RWPE2 (cell line): ENCODE results near the gene ZBTB7C.

Source experiments
- ATAC-seq: fragments of 200-7000 bp; cut with Tn5 transposase; 3 replicates; pipeline ENCODE4 v1.9.1; 2021; ENCODE audit warnings: low read depth
- DNase-seq: peaks from one replicate; pipeline ENCODE4 v3.0.0-alpha.2; 2020; ENCODE audit warnings: low spot score
- H3K27ac ChIP-seq: fragments of 450-650 bp; 2 replicates; pipeline ENCODE4 v1.5.1; 2017; ENCODE audit warnings: mild to moderate bottlenecking; ENCODE audit not compliant: poor library complexity, severe bottlenecking
- H3K27me3 ChIP-seq: fragments of 250-450 bp; sonication (Bioruptor Pico); 2 replicates; pipeline ENCODE4 v1.5.1; 2021; ENCODE audit warnings: mild to moderate bottlenecking, moderate library complexity; ENCODE audit not compliant: insufficient read depth, poor library complexity, severe bottlenecking
- H3K36me3 ChIP-seq: fragments of 250-450 bp; sonication (Bioruptor Pico); 2 replicates; pipeline ENCODE4 v1.5.1; 2020; ENCODE audit warnings: low read depth, mild to moderate bottlenecking, moderate library complexity
- H3K4me1 ChIP-seq: fragments of 250-450 bp; sonication (Bioruptor Pico); 2 replicates; pipeline ENCODE4 v1.5.1; 2021; ENCODE audit warnings: mild to moderate bottlenecking, moderate library complexity; ENCODE audit not compliant: insufficient read depth, poor library complexity, severe bottlenecking
- H3K4me3 ChIP-seq: fragments of 250-450 bp; sonication (Bioruptor Pico); 2 replicates; pipeline ENCODE4 v1.5.1; 2021; ENCODE audit warnings: mild to moderate bottlenecking, moderate library complexity; ENCODE audit not compliant: severe bottlenecking
- H3K9me3 ChIP-seq: fragments of 250-450 bp; sonication (Bioruptor Pico); 2 replicates; pipeline ENCODE4 v1.5.1; 2021; ENCODE audit warnings: mild to moderate bottlenecking, moderate library complexity; ENCODE audit not compliant: severe bottlenecking
- CTCF ChIP-seq: fragments of 450-650 bp; IDR thresholded peaks from one replicate; pipeline ENCODE4 v1.5.1; 2017; ENCODE audit warnings: mild to moderate bottlenecking, moderate library complexity; ENCODE audit not compliant: poor library complexity, severe bottlenecking

Gene ZBTB7C

DNA sequence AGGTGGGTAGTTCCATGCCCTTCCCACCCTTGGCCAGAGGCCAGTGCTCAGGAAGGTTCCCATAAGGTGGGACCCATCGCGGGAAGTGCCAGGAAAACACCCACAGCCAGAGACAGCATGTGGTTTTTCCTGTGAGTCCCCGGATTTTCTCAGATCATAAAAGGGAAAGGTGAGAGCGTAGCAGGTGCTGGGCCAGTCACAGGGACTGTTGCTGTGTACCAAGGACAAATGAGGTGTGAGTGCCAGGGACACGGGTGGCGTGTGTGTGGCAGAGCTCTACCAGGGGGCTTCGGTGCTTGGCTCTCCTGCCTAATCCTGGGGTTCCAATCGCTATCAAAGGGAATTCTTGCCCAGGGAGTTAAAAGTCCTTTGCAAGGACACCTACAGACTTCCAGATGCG, 319.2 kb downstream of the ZBTB7C start:
- Histone ChIP-seq H3K36me3 (no peaks in the 10 kb centered on the region), H3K27me3 (no peaks in the 10 kb centered on the region), H3K4me3 (no peak overlapping the region), H3K4me1 (no peaks in the 10 kb centered on the region), H3K27ac (no peak overlapping the region), H3K9me3 (no peaks in the 10 kb centered on the region)
- ATAC-seq (no peak), DNase-seq (no peak)
- TF ChIP-seq CTCF = no peak

GRCh38 chr18:48085781-48086487, 323.2 kb downstream of the ZBTB7C start:
- Histone ChIP-seq H3K27me3 (no peaks in the 10 kb centered on the region), H3K27ac (no peak overlapping the region), H3K4me3 (no peak overlapping the region), H3K36me3 (no peaks in the 10 kb centered on the region), H3K4me1 (no peaks in the 10 kb centered on the region), H3K9me3 (no peaks in the 10 kb centered on the region)
- DNase-seq = no peak
- no peak for TF ChIP-seq CTCF
- ATAC-seq = 0 out of 3 replicates have a peak, but pooled peaks have one; percentile 23

DNA sequence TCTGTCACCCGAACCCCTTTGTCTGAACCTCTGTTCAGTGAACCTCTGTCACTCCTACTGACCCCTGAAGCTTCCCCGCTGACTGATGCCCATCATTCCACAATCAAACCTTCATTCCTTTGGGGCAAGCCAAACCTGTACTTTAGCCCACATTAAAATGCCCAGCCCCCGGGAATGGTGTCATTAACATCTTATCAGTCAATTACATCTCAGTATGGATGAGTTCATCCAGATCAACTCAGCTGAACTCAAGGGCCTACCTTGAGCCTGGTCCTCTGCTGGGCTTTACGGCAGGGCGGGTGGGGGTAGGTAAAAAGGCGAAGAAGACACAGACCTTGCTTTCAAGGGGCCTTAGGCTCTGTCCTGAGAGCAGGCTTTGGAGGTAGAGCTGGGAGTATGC, 324.3 kb downstream of the ZBTB7C start:
- no peaks in the 10 kb centered on the region for H3K9me3 ChIP-seq
- no peak overlapping the region for H3K4me3 ChIP-seq
- no peak for ATAC-seq
- no peak for DNase-seq
- no peak overlapping the region for H3K27ac ChIP-seq
- no peak for TF ChIP-seq CTCF
- no peaks in the 10 kb centered on the region for H3K27me3 ChIP-seq
- no peaks in the 10 kb centered on the region for H3K4me1 ChIP-seq
- H3K36me3 ChIP-seq = no peaks in the 10 kb centered on the region

GRCh38 chr18:48084041-48084757, 325.0 kb downstream of the ZBTB7C start:
- no peak overlapping the region for H3K27ac ChIP-seq
- no peaks in the 10 kb centered on the region for H3K36me3 ChIP-seq
- no peak for TF ChIP-seq CTCF
- no peaks in the 10 kb centered on the region for H3K27me3 ChIP-seq
- H3K4me3 ChIP-seq = no peak overlapping the region
- DNase-seq = no peak
- no peaks in the 10 kb centered on the region for H3K9me3 ChIP-seq
- H3K4me1 ChIP-seq = no peaks in the 10 kb centered on the region
- no peak for ATAC-seq

DNA sequence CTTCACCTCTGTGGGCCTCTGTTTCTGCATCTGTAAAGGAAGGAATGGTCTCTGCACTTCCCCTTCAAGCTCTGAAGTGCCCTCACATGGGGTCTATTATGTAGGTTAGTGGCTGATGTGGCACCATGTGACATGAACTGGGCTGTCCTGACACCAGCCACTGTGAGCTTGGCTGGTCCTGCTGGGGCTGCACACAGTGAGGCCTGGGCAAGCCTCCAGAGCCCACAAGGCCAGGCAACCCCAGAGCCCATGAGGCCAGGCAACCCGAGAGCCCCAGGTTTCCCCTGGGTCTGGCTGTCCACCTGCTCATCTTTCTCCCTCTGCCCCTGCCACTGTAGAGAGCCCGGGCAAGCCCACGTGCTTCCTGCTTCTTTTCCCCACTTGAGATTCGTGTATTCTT, 328.6 kb downstream of the ZBTB7C start:
- no peak for TF ChIP-seq CTCF
- Histone ChIP-seq H3K27ac (no peak overlapping the region), H3K36me3 (no peaks in the 10 kb centered on the region), H3K9me3 (no peaks in the 10 kb centered on the region), H3K27me3 (no peaks in the 10 kb centered on the region), H3K4me1 (no peaks in the 10 kb centered on the region), H3K4me3 (no peak overlapping the region)
- DNase-seq = no peak
- no peak for ATAC-seq
